MG63 (cell line): ENCODE measurements around the gene DEXI. TPM values are rescaled to one million over a fixed set of nuclear protein-coding genes. Genes with fewer than 3 reads are reported as not detected.

Experiments
- DNase-seq: peaks from one replicate; pipeline ENCODE4 v3.0.0-alpha.2; 2020
- H3K27me3 ChIP-seq: fragments of 250-450 bp; sonication (Bioruptor Pico); 2 replicates; pipeline ENCODE4 v1.5.1; 2020; ENCODE audit warnings: mild to moderate bottlenecking, moderate library complexity
- H3K36me3 ChIP-seq: fragments of 250-450 bp; sonication (Bioruptor Pico); 2 replicates; pipeline ENCODE4 v1.5.1; 2020; ENCODE audit warnings: mild to moderate bottlenecking, moderate library complexity
- H3K4me3 ChIP-seq: fragments of 250-450 bp; sonication (Bioruptor Pico); 2 replicates; pipeline ENCODE4 v1.5.1; 2020; ENCODE audit warnings: mild to moderate bottlenecking, moderate library complexity
- H3K9me3 ChIP-seq: fragments of 250-450 bp; sonication (Bioruptor Pico); 2 replicates; pipeline ENCODE4 v1.5.1; 2020; ENCODE audit warnings: mild to moderate bottlenecking, moderate library complexity
- total RNA-seq: library from RNA; depleted of rRNA; stranded (reverse); fragments of >200 nt; shearing (Covaris generic); gene quantifications from 2 replicates; pipeline ENCODE4 v1.2.3, GENCODE V29; 2014; ENCODE audit warnings: low replicate concordance; rRNA removed

Gene DEXI
- 64.1 and 87.2 TPM in 2 replicates for total RNA-seq

GRCh38 chr16:10942352-10943063, at the start of gene DEXI:
Gene DEXI (minus strand): TSS chr16:10942468. CDS start chr16:10942005, 463 bp downstream.
- no peaks in the 10 kb centered on the region for H3K9me3 ChIP-seq
- H3K4me3 ChIP-seq: peak within 1 kb of the TSS; percentile 73
- peak; percentile 95 for DNase-seq
- H3K36me3 ChIP-seq: peaks cover 24% of the 10 kb centered on the region
- H3K27me3 ChIP-seq: no peaks in the 10 kb centered on the region

- no peaks in the 10 kb centered on the region for H3K27me3 ChIP-seq
- no peaks in the 10 kb centered on the region for H3K9me3 ChIP-seq
- no peak for DNase-seq
- peaks cover 16% of the 10 kb centered on the region for H3K36me3 ChIP-seq
- H3K4me3 ChIP-seq: no peak overlapping the region
Measured at GRCh38 chr16:10990378-10990777, 48.1 kb upstream of the DEXI start.

DNA sequence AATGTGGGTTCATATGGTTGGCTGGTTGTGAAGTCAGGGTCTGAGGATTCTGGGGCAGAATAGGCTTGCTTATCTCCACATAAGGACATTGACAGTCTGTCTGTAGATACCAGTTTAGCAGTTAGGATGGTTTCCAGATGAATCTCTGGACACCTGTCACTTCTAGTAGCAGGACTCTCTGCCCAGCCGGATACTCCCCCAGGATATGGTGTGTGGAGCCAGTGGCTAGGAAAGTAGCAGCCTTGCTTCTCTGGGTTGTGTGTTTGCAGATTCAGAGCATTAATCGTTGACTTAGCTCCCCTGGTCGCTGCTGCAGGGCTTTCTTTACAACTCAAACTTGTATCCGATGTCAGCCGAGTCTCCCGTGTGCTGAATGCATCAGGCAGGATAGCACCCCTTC, 47.3 kb upstream of the DEXI start:
- DNase-seq: no peak
- Histone ChIP-seq H3K36me3 (peaks cover 13% of the 10 kb centered on the region), H3K4me3 (no peak overlapping the region), H3K9me3 (no peaks in the 10 kb centered on the region), H3K27me3 (no peaks in the 10 kb centered on the region)

GRCh38 chr16:10988879-10989278, 46.6 kb upstream of the DEXI start:
- Histone ChIP-seq H3K27me3 (no peaks in the 10 kb centered on the region), H3K36me3 (peaks cover 8% of the 10 kb centered on the region), H3K4me3 (no peak overlapping the region), H3K9me3 (no peaks in the 10 kb centered on the region)
- DNase-seq: no peak

DNA sequence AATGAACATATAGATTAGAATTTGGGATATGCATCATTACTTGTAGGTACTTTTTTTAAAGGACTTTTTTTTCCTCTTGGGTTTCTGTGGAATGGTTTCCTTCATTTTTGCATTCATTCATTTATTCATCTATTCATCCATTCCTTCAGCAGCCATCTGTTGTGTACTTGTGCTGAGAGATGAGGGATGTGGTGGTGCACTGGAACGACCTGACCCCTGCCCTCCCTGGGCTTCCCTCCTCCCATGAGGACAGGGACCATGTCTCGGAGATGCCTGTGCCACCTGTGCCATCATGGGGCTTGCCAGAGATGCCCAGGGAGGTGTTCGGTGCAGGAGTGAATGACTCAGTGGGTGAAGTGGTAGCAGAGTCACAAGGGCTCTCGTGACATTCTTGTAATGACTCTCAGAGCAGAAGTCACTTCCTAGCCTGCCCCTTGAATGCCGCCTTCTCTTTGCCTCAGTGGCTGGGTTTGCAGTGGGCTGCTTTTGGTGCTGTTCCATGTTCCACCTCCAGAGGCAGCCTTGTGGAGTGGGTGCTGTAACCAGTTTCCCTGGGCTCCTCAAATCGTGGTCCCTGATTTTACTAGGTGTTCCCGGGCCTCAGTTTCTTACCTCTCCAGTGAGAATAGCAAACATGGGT, 46.0 kb upstream of the DEXI start:
- Histone ChIP-seq H3K9me3 (no peaks in the 10 kb centered on the region), H3K27me3 (no peaks in the 10 kb centered on the region), H3K36me3 (peaks cover 7% of the 10 kb centered on the region), H3K4me3 (no peak overlapping the region)
- DNase-seq: no peak

DNA sequence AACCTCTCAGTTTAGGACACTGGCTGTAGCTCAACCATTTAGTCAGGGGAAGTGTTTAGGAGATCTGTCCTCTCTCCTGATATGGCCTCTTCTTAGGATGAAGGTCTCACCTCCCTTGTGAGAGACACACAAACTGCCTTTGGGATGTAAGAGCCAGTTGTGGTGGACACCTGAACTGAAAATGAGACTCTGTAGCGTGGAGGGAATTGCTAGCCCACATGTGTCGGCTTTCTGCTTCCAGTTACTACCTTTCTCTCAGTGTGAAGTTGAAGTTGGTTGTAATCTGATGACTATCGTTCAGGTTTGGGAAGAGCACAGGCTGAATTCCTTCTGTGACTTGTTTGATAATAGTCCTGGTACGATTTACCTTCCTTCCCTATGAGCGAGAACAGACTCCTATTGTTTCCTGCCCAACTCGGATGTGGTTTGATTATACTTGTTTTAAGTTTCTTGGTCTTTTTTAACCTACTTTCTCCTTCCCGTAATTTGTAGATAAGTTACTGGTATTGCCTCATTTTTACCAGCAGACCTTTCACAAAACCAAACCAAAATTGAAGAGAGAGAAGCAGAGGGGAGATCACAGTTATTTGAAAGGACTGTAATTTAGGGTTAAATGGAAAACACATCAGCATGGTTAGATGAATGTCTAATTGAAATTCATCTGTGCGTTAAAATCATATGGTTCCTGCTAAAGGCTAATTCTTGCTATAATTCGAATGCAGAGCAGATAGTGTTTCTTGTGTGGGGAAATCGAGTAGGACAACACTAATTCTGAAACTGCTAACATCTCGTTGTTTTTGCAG, 45.3 kb upstream of the DEXI start:
- no peaks in the 10 kb centered on the region for H3K9me3 ChIP-seq
- no peaks in the 10 kb centered on the region for H3K27me3 ChIP-seq
- DNase-seq: no peak
- H3K4me3 ChIP-seq: no peak overlapping the region
- H3K36me3 ChIP-seq: peaks cover 12% of the 10 kb centered on the region

DNA sequence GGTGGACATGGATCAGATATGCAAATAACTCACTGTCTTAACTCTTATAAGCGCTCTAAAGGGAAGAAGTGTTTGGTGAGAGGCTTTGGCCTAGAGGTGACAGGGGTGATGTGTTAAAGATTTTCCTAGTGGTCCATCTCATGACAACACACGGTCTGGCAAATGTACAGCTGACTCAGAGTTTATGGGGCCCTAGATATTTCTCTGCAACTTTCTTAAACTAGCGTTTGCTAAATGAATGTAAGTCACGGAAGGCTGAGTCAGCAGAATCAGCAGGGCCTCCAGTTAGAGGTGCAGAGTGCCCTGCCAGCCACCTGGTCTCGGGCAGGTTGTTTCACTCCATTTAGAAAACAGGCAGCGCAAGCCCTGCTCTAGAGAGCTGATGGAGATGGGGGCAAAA, 42.2 kb upstream of the DEXI start:
- peak; percentile 74 for DNase-seq
- no peaks in the 10 kb centered on the region for H3K9me3 ChIP-seq
- peaks cover 18% of the 10 kb centered on the region for H3K36me3 ChIP-seq
- H3K4me3 ChIP-seq: no peak overlapping the region
- H3K27me3 ChIP-seq: no peaks in the 10 kb centered on the region

DNA sequence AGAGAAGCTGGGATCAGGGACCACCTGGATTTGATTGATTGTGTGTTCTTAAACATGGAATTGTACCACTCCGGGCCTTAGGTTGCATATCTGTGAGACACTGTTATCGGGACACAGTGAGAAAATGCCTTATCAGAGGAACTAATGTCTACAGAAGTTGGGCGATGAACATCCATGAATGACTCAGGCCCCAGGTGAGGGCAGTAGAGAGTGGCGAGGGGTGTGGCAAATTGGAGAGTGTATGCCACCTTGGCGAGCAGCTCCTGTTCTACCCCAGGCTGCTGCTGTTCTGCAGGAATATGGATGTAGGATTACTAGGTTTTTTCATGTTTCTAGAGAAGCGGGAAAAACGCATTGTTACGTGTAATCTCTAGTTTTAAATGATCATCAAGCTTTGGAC, 40.9 kb upstream of the DEXI start:
- Histone ChIP-seq H3K4me3 (no peak overlapping the region), H3K9me3 (no peaks in the 10 kb centered on the region), H3K36me3 (peaks cover 22% of the 10 kb centered on the region), H3K27me3 (no peaks in the 10 kb centered on the region)
- DNase-seq: no peak

DNA sequence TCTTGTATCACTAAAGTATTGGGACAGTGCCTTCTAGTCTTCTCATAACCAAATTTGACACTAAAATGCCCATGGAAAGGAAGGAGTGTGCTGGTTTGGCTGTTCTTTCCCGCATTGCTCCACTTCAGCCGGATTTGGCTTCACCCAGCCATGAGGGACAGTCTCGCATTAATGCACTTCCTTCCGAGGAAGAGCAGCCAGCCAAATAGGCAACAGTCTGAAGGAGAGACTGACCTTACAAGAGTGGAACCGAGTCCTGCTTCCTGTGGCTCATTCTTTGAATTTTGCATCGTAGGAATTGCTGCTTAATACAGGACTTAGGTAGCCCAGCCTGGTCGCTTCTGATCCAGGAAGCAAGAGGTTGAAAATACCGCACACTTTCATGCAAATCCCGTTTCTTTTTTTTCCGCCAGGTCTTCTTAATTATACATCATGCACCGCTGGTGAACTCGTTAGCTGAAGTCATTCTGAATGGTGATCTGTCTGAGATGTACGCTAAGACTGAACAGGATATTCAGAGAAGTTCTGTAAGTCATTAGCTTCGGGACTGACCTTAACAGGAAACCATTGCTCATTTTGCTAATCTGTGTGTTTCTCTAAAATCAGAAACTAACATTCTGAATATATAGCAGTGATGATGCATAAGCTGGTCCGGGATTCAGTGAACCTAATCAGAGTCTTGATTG, 40.3 kb upstream of the DEXI start:
- Histone ChIP-seq H3K27me3 (no peaks in the 10 kb centered on the region), H3K4me3 (no peak overlapping the region), H3K36me3 (peaks cover 21% of the 10 kb centered on the region), H3K9me3 (no peaks in the 10 kb centered on the region)
- no peak for DNase-seq

- Histone ChIP-seq H3K4me3 (no peak overlapping the region), H3K9me3 (no peaks in the 10 kb centered on the region), H3K36me3 (peaks cover 28% of the 10 kb centered on the region), H3K27me3 (no peaks in the 10 kb centered on the region)
- DNase-seq: peak; percentile 43
Measured at GRCh38 chr16:10981697-10982216, 39.5 kb upstream of the DEXI start.

GRCh38 chr16:10980813-10981212, 38.5 kb upstream of the DEXI start:
- Histone ChIP-seq H3K36me3 (peaks cover 29% of the 10 kb centered on the region), H3K4me3 (no peak overlapping the region), H3K27me3 (no peaks in the 10 kb centered on the region), H3K9me3 (no peaks in the 10 kb centered on the region)
- no peak for DNase-seq

- Histone ChIP-seq H3K36me3 (peaks cover 29% of the 10 kb centered on the region), H3K27me3 (no peaks in the 10 kb centered on the region), H3K4me3 (no peak overlapping the region), H3K9me3 (no peaks in the 10 kb centered on the region)
- DNase-seq: no peak
Measured at GRCh38 chr16:10979717-10980601, 37.7 kb upstream of the DEXI start.

- no peak overlapping the region for H3K4me3 ChIP-seq
- H3K9me3 ChIP-seq: no peaks in the 10 kb centered on the region
- no peaks in the 10 kb centered on the region for H3K27me3 ChIP-seq
- H3K36me3 ChIP-seq: peaks cover 32% of the 10 kb centered on the region
- no peak for DNase-seq
Measured at GRCh38 chr16:10978871-10979446, 36.7 kb upstream of the DEXI start.

DNA sequence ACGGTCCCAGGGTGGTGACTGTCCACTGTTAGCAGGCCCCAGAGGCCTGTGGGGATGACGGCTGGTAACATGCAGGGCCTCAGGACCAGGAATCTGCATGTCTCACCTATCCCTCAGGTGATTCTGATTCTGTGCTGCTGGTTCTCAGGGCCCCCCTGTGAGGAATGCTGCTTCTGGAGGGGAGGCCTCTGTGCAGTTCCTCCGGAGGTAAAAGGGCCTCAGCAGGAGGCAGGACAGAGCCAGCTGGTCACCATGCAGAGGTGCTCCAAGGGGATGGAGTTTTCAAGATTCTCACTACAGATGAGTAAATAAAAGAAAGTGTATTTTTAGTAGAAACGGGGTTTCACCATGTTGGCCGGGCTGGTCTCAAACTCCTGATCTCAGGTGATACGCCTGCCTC, 35.9 kb upstream of the DEXI start:
- H3K4me3 ChIP-seq: no peak overlapping the region
- peaks cover 35% of the 10 kb centered on the region for H3K36me3 ChIP-seq
- no peaks in the 10 kb centered on the region for H3K9me3 ChIP-seq
- DNase-seq: no peak
- H3K27me3 ChIP-seq: no peaks in the 10 kb centered on the region

GRCh38 chr16:10976634-10977033, 34.4 kb upstream of the DEXI start:
- Histone ChIP-seq H3K36me3 (peaks cover 37% of the 10 kb centered on the region), H3K9me3 (no peaks in the 10 kb centered on the region), H3K4me3 (no peak overlapping the region), H3K27me3 (no peaks in the 10 kb centered on the region)
- no peak for DNase-seq
